B cell (primary cell): Measurements from ENCODE around the gene SCN2B.

Experiments
- CTCF ChIP-seq: fragments of 200-600 bp; IDR thresholded peaks from one replicate; pipeline ENCODE4 v1.8.0; 2022; ENCODE audit warnings: antibody characterized with exemption, mild to moderate bottlenecking
- EZH2 ChIP-seq: IDR thresholded peaks from 2 replicates; pipeline ENCODE4 v1.6.1; 2012; ENCODE audit warnings: borderline replicate concordance, low read depth, mild to moderate bottlenecking, moderate library complexity, low read length; ENCODE audit not compliant: insufficient read depth, poor library complexity, severe bottlenecking

GRCh38 chr11:118162846-118163245 lies 13.6 kb downstream of the SCN2B start:
- TF ChIP-seq CTCF (no peak), EZH2 (no peak)
